Stimulated activated CD4-positive, alpha-beta T cell treated with anti-CD3 and anti-CD28 coated beads, Interleukin-12 subunit alpha, Interleukin-12 subunit beta, amount 100 ng/mL, for 48 hours (primary cell): ENCODE results near the gene PRKCZ.
A peak's percentile ranks its signal among the peaks of the same experiment; 100 is the strongest.

ENCODE experiments used
- DNase-seq, 3 donors: peaks; one replicate each; pipeline ENCODE4 v3.0.0-alpha.2; 2020; ENCODE audit warnings: low read depth in 2 of 3, low spot score in 1 of 3

Gene PRKCZ

DNA sequence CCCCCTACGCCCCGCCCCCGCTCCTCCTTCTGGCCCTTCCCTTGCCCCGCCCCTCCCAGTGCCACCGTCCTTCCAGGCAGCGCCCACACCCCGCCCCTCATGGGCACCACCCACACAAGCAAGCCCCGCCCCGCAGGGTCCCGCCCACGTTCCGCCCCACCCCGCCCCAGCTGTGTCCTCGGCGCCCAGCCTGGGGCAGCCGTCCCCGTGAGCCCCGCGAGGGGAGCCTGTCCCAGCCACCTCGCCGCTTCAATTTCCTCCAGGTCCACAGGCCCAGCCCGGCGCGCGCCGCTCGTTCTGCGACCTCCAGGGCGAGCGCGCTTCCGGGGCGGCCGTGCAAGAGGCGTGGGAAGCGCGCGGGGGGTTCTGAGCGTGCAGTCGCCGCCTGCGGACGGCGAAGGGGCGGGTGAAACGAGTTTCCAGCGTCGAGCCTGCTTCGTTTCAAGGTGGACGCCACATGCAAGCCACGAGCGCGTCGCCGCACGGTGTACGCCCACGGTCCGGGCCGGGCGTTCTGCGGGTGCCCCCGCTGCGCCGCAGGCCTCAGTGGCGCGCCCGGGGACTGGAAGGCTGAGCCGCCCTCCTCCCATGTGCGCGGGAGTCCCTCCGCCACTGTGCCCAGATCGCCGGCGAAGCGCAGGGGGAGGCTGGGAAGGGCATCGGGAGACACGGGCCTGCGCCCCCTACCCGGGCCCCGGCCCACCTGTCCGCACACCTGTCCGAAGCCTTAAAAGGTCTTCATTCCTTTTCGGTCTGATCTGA, 155.2 kb downstream of the PRKCZ start:
- DNase-seq, result peak; percentile 83 to 90 (median 90)

DNA sequence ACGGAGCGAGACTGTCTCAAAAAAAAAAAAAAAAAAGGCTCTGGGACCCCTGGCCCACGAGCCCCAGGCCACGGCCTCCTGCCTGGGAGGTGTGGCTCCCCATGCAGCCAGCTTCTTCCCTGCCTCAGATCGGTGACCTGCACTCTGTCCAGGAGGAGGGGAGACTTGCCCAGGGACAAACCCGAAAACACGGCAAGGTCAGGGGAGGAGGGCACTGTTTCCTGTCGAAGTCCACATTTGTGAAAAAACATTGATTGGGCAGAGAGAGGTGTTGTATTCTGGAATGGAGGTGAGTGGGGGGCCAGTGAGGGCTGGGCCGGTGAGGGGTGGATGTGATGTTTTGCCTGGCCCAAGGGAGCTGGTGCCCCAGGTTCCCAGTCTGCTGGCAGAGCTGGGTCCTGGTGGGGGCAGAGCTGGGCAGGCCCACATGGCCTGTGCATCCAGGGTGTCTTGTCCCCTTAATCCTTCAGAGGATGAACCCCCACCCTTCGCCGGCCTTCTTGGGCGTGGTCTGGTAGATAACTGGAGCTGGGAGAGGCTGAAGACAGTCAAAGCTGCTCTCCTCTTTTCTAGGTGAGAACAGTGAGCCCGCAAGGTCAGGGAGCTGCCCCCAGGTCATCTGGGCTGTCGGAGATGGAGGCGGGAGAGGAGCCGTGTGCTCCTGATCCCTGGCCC, 156.7 kb downstream of the PRKCZ start:
- DNase-seq, result no peak

DNA sequence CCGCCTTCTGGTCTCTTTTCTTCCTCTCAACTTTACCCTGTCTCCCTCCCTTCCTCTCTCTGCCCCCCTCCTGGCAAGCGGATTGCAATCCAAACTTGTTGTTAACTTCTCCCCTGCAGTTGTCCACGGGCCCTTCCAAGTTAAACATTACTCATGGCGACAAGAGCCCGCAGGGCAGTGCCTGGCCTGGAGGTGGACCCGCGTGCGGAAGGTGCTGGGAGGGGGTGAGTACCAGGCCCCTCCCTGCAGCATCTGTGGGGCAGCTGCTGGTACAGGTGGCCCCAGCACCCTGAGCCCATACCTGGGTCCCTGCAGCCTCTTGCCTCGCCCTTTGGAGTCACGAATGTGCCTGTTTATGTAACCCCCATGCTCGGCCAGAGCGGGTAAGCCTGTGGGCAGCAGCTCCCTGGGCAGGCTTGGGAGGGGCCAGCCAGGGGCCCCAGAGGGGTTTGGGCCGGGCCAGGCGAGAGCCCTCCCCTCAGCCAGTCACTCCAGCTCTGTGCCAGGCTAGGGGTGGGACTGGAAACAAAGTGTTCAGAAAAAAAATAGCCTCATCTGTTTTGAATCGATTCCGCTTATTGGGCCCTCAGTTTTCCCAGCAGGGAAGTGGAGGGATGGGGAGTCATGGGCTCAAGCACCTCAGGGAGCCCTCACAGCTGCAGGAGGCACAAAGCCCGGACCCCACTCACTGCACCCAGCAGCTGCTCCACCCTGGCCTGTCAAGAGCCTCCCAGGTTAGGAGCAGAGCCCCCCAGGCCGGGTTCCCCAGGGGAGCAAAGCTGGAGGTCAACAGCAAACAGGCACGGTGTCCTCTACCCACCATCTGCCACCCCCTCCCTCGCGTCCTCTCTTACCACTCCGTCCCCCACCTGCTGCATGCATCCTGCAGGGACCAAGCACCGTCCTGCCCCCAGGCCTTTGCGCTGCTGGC, 158.4 kb downstream of the PRKCZ start:
- no peak for DNase-seq

DNA sequence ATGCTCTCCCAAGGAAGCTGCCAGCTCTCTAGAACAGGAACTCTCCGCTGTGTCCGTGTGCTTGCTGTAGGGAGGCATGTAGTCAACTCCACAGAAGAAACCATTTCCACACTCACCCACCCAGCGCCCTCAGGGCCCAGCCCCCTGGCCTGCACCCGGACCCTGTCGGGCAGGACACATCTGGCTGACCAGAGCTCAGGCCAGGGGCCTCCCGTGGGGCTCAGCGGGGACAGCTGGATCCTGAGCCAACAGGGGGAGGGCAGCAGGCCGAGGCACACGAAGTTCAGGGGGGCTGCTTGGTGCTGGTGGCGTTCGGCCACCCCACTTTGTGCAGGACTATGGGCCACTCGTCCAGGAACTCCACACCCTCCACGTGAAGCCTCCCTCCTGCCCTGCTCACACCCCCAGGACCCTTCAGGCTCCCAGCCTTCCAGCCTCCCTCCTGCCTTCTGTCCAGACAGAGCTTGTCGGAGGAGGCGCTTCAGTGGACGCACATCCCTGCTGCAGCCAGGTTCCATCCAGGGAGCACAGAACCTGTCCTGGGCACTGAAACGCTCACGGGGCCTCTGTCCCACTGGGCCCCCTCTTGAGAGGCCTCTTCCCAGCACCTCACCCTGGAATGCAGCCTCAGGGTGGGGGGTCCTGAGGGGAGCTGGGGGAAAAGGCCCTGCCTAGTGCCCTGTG, 159.3 kb downstream of the PRKCZ start:
- DNase-seq, result no peak

DNA sequence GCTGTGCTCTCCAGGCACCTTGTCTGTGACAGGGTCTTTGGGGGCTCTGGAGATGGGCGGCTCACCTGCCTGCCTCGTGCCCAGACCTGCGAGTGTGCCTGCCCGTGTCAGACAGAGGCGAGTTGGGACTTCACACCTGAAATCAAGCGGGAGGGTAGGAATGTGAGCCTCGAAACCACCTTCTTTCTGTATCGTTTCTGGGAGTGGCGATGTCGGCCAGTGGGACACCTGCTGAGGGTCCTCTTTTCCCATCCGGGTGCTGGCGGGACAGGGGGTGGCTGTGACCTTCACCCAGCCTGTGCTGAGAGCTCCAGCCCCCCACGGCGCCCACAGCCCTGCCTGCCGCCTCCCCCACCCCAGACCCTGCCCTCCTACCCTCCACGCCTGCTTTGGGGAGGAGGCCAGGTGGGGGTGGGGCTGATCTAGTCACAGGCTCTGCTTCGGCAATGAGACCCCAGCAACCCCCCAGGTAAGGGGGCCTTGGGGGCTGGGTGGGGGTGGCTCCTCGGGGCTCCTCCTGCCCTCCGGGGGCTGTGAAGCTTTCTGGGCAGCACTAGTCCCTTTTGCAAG, 160.0 kb downstream of the PRKCZ start:
- no peak for DNase-seq

DNA sequence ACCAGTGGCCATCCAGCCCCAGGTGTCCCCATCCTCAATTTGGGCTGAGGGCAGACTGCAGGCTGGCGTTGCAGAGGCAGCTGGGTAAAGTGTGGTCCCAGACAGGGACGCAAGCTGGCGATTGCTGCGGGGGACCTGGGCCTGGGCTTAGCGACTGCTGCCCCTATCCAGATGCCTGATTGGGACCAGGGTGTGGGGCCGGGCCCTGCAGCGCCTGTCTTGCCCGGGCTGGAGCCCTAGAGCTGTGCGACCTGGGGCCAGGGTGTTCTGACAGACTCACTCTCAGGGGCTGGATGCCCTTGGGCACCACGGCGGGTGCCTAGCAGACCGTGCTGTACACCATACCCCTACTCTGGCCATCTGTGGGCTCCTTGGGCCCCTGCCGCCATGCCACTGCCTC, 160.6 kb downstream of the PRKCZ start:
- no peak for DNase-seq

DNA sequence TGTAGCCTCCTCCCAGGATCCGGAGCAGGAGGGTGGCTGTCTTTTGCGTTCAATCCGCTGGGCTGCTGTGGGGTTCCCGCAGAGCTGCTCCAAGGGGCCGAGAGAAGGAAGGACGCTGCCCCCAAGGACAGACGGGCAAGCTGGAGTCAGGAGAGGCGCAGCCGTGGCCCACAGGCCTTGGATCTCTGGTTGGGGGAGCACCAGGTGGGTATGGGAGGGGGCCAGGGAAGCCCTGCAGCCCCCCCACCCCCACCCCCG, 162.0 kb downstream of the PRKCZ start:
- no peak for DNase-seq

DNA sequence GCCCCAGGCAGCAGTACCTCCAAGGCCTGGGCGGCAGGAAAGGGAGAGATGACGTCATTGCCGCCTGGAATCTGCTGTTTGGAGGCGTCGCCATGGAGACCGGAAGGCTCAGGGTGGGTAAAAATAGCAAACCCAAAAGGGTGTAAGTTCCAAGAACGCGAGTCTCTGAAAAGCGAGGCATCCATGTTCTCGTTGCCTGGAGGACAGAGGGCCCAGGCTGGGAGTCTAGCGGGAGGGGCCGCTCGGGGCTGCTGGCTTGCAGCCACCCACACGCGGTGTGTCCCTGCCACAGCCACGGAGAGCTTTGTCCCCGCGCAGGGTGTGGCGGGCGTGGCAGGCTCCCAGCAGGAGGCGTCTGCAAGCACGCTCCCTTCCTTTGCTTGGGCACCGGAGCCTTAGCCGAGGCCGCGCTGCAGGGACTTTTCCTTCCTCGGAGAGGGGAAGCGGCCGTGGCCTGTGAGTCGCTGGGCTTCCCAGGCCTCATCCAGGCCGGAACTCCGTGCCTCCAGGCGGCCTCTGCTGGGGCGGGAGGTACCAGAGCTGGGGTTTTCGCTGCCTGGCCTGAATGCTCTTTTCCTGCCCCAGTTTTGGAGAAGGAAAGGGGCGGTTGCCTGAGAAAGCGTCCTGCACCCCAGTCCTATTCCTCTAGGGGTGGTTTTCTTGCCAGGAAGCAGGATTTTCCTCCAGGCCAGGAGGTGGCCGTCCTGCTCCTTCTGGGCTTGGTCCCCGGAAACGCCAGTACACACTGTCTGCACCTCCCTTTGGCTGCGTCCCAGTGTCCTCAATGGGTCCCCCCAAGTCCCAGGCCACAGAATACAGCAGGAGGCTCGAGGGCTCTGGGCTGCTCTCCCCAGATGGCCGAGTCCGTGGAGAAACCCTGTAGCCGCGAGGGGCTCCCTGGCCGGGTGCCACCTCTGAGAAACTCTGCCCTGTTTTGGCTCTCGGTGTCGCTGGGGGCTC, 162.6 kb downstream of the PRKCZ start:
- DNase-seq, result peak in 1 of 3 donors; percentile 60

DNA sequence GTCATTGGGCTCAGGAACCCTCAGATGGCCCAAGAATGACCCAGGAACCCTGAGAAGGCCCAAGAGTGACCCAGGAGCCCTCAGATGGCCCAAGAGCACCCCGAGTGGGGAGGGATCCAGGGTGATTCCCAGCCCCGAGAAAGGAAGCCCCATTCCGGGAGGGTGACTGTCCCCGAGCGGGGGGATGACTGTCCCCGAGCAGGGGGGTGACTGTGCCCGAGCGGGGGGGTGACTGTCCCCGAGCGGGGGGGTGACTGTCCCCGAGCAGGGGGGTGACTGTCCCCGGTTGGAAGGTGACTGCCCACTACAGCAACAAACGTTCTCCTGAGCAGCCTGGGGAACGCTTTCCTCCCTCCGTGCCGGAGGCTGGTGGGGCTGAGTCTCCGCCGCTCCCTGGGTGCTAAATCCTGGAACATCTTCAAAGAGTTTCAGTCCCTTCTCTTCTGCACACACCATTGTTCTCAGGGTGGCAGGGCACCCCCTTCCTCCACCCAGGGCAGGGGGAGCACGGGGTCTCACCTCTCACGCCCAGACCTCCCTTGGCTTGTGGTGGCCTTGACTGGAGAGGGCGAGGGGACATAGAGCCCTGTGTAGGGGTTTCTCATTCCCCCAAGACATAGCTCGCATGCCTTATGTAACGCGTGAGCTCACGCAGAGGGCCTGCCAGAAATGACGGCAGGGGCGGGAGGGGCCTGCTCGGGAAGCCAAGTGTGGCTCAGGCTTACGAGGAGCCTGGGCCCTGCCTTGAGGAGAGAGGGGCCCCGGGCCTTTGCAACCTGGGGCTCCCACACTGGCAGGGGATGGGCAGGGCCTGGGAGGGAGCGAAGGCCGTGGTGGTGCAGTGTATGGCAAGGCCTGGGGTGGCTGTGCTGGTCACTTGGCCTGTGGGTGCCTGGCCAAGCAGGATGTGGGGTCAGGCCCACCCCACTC, 163.6 kb downstream of the PRKCZ start:
- no peak for DNase-seq

DNA sequence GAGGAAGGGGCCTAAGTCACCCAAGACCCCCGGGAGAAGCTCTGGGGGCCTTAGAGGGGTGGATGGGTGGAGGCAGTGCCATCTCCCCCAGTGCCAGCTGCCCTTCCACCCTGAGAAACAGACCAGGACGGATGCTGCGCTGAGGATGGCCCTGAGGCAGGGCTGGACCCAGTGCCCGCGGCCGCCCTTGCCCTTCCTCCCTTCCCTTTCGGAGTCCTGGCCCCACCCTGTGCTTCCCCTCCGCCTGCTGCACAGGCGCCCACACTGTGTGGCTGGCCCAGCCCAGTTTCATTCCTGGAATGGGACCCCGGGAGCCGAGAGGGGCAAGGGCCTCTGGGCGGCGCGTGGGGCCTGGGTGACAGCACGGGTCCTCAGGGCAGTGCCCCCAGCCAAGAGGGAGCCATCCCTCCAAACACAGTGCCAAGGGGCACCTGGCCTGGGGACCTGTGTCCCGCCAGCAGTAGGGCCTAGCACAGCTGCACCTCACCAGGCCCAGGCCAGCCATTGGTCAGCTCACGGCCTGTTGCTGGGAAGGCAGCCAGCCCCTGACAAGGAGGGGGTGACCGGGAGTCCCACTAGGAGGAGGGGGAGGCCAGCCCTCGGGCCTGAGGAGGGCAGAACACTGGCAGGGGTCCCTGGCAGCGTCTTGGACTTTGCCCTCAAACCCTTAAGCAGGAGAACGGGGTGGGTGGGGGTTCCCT, 164.5 kb downstream of the PRKCZ start:
- DNase-seq, result no peak

DNA sequence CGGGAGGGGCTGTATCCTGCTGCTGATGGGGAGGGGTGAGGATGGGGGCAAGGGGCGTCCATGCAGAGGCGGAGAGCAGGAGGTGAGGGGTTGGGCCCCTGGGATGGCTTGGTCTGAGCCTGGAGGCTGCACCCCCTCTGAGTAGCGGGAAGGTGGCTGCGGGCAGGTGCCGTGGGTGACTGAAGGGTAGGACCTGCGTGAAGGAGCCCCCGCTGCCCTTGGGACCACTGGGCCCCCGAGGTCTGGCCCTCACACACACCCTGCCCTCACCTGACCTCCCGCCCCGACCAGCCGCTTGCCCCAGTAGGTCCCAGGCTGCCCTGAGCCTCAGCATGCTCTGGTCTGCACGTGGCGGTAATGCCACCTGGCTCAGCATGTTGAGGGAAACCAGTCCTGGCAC, 165.1 kb downstream of the PRKCZ start:
- DNase-seq, result no peak

DNA sequence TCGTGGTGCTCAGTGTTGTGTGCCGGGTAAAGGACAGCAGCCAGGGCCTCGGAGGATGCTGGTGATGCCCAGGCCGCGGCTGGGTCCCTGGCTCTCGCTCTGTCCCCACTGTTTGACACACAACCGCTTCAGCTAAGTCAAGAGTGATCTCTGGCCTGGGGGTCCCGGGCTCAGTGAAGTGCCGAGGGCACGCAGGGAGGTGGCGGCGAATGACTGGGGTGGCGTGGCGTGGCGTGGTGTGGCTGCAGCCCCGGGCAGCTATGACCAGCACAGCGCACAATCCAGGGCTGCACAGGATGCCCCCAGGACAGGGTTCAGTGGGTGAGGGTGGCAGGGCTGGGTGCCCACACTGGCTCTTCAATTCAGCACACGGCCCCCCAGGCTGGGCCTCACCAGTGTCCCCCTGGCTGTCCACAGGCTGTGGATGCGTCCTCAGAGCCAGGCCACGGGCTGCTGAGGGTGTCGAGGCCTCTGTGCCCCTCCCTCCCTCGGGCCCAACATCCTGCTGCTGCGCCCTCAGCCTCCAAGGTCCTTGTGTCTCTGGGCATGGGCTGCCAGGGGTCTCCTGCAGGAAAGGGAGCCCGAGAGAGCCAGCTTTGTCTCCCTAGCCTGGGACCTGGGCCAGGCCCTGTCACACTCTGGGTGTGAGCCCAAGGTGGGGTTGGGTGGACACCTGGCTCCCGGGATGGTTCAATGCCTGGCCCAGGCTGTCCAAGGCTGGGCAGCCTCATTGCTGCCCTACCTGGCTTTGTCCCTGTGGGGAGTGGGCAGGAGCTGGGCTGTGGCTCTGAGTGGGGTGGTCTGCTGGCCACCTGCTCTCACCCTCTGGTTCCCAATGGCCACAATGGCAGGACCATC, 165.9 kb downstream of the PRKCZ start:
- no peak for DNase-seq

DNA sequence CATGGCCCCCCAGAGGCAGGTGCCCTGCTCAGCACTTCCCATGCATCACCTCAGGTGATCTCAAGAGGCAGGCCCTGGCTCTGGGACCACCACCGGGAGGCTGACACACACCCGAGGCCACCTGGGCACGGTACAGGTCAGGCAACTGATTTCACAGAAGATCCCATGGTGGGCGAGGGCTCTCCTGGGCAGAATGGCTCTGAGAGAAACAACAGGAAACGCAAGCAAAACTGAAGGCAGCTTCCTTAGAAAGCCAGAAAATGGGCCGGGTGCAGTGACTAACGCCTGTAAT, 166.5 kb downstream of the PRKCZ start:
- no peak for DNase-seq

DNA sequence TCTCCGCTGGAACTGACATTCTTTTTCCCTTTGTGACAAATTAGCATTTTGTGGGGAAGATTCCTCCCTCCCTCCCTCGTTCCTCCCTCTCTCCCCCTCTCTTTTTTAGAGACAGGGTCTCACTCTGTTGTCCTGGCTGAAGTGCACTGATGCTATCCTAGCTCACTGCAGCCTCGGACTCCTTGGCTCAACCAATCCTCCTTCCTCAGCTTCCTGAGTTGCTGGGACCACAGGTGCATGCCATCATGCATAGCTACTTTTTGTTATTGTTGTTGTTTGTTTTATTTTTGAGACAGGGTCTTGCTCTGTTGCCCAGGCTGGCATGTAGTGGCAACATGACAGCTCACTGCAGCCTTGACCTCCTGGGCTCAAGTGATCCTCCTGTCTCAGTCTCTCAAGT, 171.1 kb downstream of the PRKCZ start:
- no peak for DNase-seq

DNA sequence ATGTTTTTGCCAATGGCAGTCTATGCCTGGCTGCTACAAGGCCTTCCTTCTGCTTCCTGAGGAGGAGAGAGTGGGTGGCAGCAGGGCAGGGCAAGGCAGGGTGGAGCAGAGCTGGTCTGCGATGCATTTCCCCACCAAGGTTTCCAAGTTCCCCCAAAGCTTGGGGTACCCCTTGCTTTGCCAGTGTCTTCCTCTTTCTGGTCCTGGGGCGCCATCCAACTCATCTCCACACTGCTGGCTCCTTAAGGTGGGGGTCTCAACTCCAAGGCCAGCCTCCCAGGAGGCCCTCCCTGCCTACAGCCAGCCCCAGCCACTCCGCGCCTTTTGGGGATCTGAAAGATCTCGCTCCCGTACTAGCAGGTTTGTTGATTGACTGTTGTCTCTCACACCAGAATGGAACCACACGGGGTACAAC, 174.0 kb downstream of the PRKCZ start:
- DNase-seq, result no peak

DNA sequence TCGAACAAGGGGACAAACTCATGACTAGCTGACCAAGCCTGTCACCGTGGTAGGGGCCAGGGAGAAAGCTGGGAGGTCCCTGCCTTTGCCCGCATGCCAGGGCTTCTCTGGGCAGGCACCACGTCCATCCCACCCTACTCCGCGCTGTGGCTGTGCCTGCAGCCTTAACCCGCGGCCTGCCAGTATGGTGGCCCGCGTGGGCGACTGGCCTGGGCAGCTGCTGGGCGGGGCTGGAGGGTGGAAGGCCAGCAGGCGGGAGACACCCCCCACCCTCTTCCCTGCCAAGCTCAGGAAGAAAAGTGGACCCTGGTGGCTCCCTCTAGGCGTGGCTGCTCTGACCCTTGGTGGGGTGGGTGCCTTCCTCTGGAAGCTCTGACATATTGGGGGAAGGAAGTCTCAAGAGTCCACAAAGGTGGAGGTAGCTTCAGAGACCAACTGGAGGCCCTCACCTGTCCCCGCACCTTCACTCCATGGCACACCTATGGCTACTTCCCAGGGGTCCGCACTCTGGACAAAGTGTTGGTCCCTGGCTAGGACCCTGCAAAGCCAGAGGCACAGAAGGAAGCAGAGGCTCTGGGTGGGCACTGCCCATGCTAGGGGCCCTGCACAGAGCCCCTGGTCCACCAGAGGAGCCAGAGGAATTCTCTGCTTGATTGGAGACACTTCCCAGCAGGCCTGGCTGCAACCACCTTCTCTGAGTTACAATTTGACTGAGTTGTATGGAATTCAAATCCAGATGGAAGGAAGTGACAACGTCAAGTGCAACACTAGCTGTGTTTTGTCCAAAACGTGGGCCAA, 174.6 kb downstream of the PRKCZ start:
- no peak for DNase-seq
